Activated T-cell treated with anti-CD3 and anti-CD28 coated beads, Interleukin-2, amount 50 U/mL, for 24 hours (primary cell): ENCODE measurements around the gene LARGE1.

ENCODE experiments used
- DNase-seq: peaks from one replicate; pipeline ENCODE4 v3.0.0-alpha.2; 2020
- H3K27ac Mint-ChIP-seq: 2 replicates; pipeline ENCODE4 v1.8.0; 2020; ENCODE audit warnings: mild to moderate bottlenecking, mixed read lengths
- H3K27me3 Mint-ChIP-seq: 2 replicates; pipeline ENCODE4 v1.8.0; 2020; ENCODE audit warnings: mixed read lengths
- H3K36me3 Mint-ChIP-seq: 2 replicates; pipeline ENCODE4 v1.8.0; 2020; ENCODE audit warnings: low read depth, mixed read lengths
- H3K4me1 Mint-ChIP-seq: 2 replicates; pipeline ENCODE4 v1.8.0; 2020; ENCODE audit warnings: low read depth, mixed read lengths
- H3K4me3 Mint-ChIP-seq: 2 replicates; pipeline ENCODE4 v1.8.0; 2020; ENCODE audit warnings: mild to moderate bottlenecking, moderate library complexity, mixed read lengths
- H3K9me3 Mint-ChIP-seq: 2 replicates; pipeline ENCODE4 v1.8.0; 2020; ENCODE audit warnings: mixed read lengths

Gene LARGE1

GRCh38 chr22:33650244-33650643 is 270.0 kb downstream of the LARGE1 start:
- H3K9me3 Mint-ChIP-seq = peaks cover 21% of the 10 kb centered on the region
- H3K36me3 Mint-ChIP-seq = no peaks in the 10 kb centered on the region
- DNase-seq = no peak
- no peak overlapping the region for H3K27ac Mint-ChIP-seq
- no peak overlapping the region for H3K4me3 Mint-ChIP-seq
- no peaks in the 10 kb centered on the region for H3K4me1 Mint-ChIP-seq
- H3K27me3 Mint-ChIP-seq = no peaks in the 10 kb centered on the region

GRCh38 chr22:33648478-33648877 is 271.8 kb downstream of the LARGE1 start:
- peaks cover 28% of the 10 kb centered on the region for H3K9me3 Mint-ChIP-seq
- H3K4me3 Mint-ChIP-seq = no peak overlapping the region
- no peak for DNase-seq
- H3K4me1 Mint-ChIP-seq = no peaks in the 10 kb centered on the region
- H3K27ac Mint-ChIP-seq = no peak overlapping the region
- H3K27me3 Mint-ChIP-seq = no peaks in the 10 kb centered on the region
- no peaks in the 10 kb centered on the region for H3K36me3 Mint-ChIP-seq

- H3K27ac Mint-ChIP-seq = no peak overlapping the region
- no peaks in the 10 kb centered on the region for H3K36me3 Mint-ChIP-seq
- H3K27me3 Mint-ChIP-seq = no peaks in the 10 kb centered on the region
- no peaks in the 10 kb centered on the region for H3K4me1 Mint-ChIP-seq
- H3K4me3 Mint-ChIP-seq = no peak overlapping the region
- no peak for DNase-seq
- H3K9me3 Mint-ChIP-seq = peaks cover 37% of the 10 kb centered on the region
These were observed 279.4 kb downstream of the LARGE1 start for GRCh38 chr22:33640900-33641299.

DNA sequence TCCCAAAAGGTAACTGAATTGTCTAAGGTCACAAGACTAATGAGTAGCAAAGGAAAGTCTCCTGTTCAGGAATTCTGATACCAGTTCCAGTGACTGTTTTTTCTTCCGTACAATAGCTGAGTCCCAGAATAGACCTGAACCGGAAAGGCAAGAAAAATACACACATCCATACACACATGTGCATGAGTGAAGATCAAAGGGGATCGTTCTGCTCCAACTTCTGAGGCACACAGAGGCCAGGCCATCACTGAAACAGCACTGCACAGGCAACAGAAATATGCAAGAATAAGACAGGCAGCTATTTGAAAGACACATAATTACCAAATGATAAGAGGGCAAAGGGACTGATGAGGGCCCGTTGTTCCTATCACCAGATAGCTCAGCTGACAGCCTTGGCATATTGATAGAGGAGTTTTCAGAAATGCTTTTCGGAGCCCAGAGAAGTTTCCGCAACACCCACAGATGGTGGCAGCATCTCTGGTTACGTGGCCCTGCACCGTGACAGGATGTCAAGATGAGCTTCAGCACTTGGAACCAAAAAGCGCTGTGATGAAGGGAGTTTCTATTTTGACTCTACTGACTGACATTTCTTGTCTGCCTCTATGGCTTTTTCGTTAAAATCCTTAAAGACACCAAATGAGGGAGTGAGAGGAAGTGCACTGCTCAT is 280.6 kb downstream of the LARGE1 start:
- H3K9me3 Mint-ChIP-seq = peaks cover 34% of the 10 kb centered on the region
- H3K27me3 Mint-ChIP-seq = no peaks in the 10 kb centered on the region
- no peaks in the 10 kb centered on the region for H3K4me1 Mint-ChIP-seq
- no peak for DNase-seq
- no peak overlapping the region for H3K4me3 Mint-ChIP-seq
- no peak overlapping the region for H3K27ac Mint-ChIP-seq
- H3K36me3 Mint-ChIP-seq = no peaks in the 10 kb centered on the region

DNA sequence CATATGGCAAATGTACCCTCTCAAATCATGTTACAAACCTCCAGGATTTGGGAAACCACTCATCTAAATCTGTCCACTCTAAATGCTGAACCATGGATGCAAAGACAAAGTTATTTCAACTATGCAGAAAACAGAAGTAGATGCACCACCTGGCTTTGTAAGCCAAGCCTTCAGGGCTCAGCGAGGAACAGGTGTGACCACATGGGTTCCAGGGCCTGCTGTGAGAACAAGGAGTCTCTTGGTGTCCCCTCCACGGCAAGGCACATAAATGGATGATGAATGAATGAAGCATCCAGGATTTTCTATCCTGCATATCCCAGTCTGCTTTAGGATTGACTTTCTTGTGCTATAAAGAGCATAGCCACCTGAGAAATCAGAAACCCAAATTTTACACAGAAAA is 284.5 kb downstream of the LARGE1 start:
- H3K4me1 Mint-ChIP-seq = no peaks in the 10 kb centered on the region
- H3K27me3 Mint-ChIP-seq = no peaks in the 10 kb centered on the region
- peaks cover 13% of the 10 kb centered on the region for H3K9me3 Mint-ChIP-seq
- H3K27ac Mint-ChIP-seq = no peak overlapping the region
- DNase-seq = no peak
- no peak overlapping the region for H3K4me3 Mint-ChIP-seq
- no peaks in the 10 kb centered on the region for H3K36me3 Mint-ChIP-seq

- Mint-ChIP-seq H3K27me3 (no peaks in the 10 kb centered on the region), H3K9me3 (peaks cover 5% of the 10 kb centered on the region), H3K36me3 (no peaks in the 10 kb centered on the region), H3K4me1 (no peaks in the 10 kb centered on the region), H3K27ac (no peak overlapping the region), H3K4me3 (no peak overlapping the region)
- no peak for DNase-seq
These were observed 288.5 kb downstream of the LARGE1 start for GRCh38 chr22:33631777-33632176.

DNA sequence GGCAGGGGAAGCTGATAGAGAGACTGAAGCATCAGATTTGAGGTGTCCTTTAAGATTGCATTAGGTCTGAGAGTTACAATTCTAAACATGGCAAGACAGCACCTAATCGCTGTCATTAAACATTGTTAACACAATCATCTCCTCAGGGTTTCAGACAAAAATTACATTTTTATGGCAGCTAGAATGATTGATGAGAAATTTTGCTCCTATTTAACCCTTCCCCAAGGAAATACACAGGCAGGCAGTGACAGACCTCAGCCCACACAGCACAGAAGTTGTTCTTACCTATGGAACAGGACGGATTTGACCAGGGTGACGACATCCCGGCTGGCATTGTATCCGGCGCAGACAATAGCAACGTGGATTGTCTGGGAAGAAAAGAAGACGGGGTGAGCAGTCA is 294.3 kb downstream of the LARGE1 start:
- Mint-ChIP-seq H3K27me3 (no peaks in the 10 kb centered on the region), H3K9me3 (no peaks in the 10 kb centered on the region), H3K4me1 (no peaks in the 10 kb centered on the region), H3K4me3 (no peak overlapping the region), H3K27ac (no peak overlapping the region), H3K36me3 (no peaks in the 10 kb centered on the region)
- no peak for DNase-seq

- Mint-ChIP-seq H3K27ac (no peak overlapping the region), H3K9me3 (peaks cover 4% of the 10 kb centered on the region), H3K4me1 (no peaks in the 10 kb centered on the region), H3K36me3 (no peaks in the 10 kb centered on the region), H3K4me3 (no peak overlapping the region), H3K27me3 (no peaks in the 10 kb centered on the region)
- no peak for DNase-seq
These were observed 300.2 kb downstream of the LARGE1 start for GRCh38 chr22:33620085-33620484.

- peaks cover 5% of the 10 kb centered on the region for H3K9me3 Mint-ChIP-seq
- no peak overlapping the region for H3K27ac Mint-ChIP-seq
- no peaks in the 10 kb centered on the region for H3K4me1 Mint-ChIP-seq
- no peak overlapping the region for H3K4me3 Mint-ChIP-seq
- H3K36me3 Mint-ChIP-seq = no peaks in the 10 kb centered on the region
- no peak for DNase-seq
- no peaks in the 10 kb centered on the region for H3K27me3 Mint-ChIP-seq
These were observed 313.8 kb downstream of the LARGE1 start for GRCh38 chr22:33606504-33606903.

DNA sequence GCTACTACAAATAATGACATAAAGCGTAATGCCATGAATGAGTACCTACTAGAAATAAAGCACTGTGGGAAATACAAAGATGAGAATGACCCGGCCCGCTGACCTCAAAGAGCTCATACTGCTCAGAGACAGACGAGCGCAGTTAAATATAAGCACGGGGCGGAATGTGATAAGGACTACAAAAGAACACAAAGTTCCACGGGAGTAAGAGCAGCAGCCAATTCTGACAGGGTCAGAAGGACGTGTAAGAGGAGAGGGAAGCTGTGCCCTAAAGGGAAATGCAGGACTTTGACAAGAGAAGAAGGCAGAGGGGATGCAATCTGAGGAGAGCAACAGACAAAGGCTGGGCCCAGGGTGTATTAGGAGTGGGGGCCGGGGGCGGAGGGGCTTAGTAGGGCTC is 314.6 kb downstream of the LARGE1 start:
- Mint-ChIP-seq H3K9me3 (peaks cover 5% of the 10 kb centered on the region), H3K27ac (no peak overlapping the region), H3K36me3 (no peaks in the 10 kb centered on the region), H3K27me3 (no peaks in the 10 kb centered on the region), H3K4me1 (no peaks in the 10 kb centered on the region), H3K4me3 (no peak overlapping the region)
- no peak for DNase-seq

GRCh38 chr22:33605221-33605620 is 315.1 kb downstream of the LARGE1 start:
- Mint-ChIP-seq H3K36me3 (no peaks in the 10 kb centered on the region), H3K27me3 (no peaks in the 10 kb centered on the region), H3K4me1 (no peaks in the 10 kb centered on the region), H3K4me3 (no peak overlapping the region), H3K27ac (no peak overlapping the region), H3K9me3 (peaks cover 3% of the 10 kb centered on the region)
- DNase-seq = no peak

GRCh38 chr22:33601062-33601461 is 319.2 kb downstream of the LARGE1 start:
- no peaks in the 10 kb centered on the region for H3K9me3 Mint-ChIP-seq
- H3K4me1 Mint-ChIP-seq = no peaks in the 10 kb centered on the region
- DNase-seq = no peak
- no peak overlapping the region for H3K4me3 Mint-ChIP-seq
- no peaks in the 10 kb centered on the region for H3K27me3 Mint-ChIP-seq
- no peak overlapping the region for H3K27ac Mint-ChIP-seq
- no peaks in the 10 kb centered on the region for H3K36me3 Mint-ChIP-seq

- no peaks in the 10 kb centered on the region for H3K9me3 Mint-ChIP-seq
- H3K27me3 Mint-ChIP-seq = no peaks in the 10 kb centered on the region
- no peaks in the 10 kb centered on the region for H3K4me1 Mint-ChIP-seq
- H3K4me3 Mint-ChIP-seq = no peak overlapping the region
- no peak for DNase-seq
- no peak overlapping the region for H3K27ac Mint-ChIP-seq
- no peaks in the 10 kb centered on the region for H3K36me3 Mint-ChIP-seq
These were observed 319.7 kb downstream of the LARGE1 start for GRCh38 chr22:33600595-33600994.

DNA sequence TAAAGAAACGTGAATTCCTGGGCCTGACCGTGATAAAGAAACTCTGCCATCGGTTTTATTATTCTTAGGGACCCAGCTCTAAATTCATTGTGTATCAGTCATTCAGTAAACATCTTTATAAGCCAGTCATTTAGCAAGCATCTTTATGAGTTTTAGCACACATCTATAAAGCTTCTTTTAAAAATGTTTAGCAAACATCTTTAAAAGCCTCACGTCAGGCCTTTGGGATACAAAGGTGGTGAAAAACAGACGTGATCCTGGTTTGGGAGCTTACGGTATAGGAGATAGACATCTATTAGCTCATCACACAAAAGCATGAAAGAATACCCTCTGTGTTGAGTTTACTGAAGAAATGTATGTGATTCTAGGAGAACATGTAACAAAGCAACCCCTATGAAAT is 320.2 kb downstream of the LARGE1 start:
- Mint-ChIP-seq H3K36me3 (no peaks in the 10 kb centered on the region), H3K4me3 (no peak overlapping the region), H3K27ac (no peak overlapping the region), H3K9me3 (no peaks in the 10 kb centered on the region), H3K27me3 (no peaks in the 10 kb centered on the region), H3K4me1 (no peaks in the 10 kb centered on the region)
- no peak for DNase-seq

GRCh38 chr22:33599596-33599995 is 320.7 kb downstream of the LARGE1 start:
- Mint-ChIP-seq H3K27me3 (no peaks in the 10 kb centered on the region), H3K4me3 (no peak overlapping the region), H3K9me3 (no peaks in the 10 kb centered on the region), H3K4me1 (no peaks in the 10 kb centered on the region), H3K36me3 (no peaks in the 10 kb centered on the region), H3K27ac (no peak overlapping the region)
- no peak for DNase-seq

DNA sequence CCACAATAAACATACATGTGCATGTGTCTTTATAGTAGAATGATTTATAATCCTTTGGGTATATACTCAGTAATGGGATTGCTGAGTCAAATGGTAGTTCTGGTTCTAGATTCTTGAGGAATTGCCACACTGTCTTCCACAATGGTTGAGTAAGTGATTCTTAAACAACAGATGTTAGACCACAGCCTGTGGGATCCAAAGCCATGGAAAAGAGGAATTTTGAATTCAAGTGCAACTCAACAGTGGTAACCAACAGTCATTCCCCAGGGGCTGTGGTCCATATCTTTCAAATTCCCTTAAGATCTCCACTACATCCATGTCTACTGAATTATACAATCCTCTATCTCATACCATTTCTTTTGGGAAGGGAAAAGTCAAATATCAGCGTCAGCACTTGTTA is 321.5 kb downstream of the LARGE1 start:
- Mint-ChIP-seq H3K9me3 (no peaks in the 10 kb centered on the region), H3K36me3 (no peaks in the 10 kb centered on the region), H3K27ac (no peak overlapping the region), H3K4me3 (no peak overlapping the region), H3K27me3 (no peaks in the 10 kb centered on the region), H3K4me1 (no peaks in the 10 kb centered on the region)
- DNase-seq = no peak
